GM12878 (cell line): ENCODE results near the gene SLC6A1. TPM values are rescaled to one million over a fixed set of nuclear protein-coding genes. Genes with fewer than 3 reads are reported as not detected.

Source experiments
- BMI1 ChIP-seq: fragments of 450-650 bp; IDR thresholded peaks from 2 replicates; pipeline ENCODE4 v1.6.1; 2016; ENCODE audit warnings: mild to moderate bottlenecking, moderate library complexity, borderline replicate concordance
- CUX1 ChIP-seq: IDR thresholded peaks from 2 replicates; pipeline ENCODE4 v1.6.1; 2012; ENCODE audit warnings: improper control_type of control experiment, low read depth, low read length; ENCODE audit not compliant: insufficient replicate concordance
- DPF2 ChIP-seq: fragments of 450-650 bp; IDR thresholded peaks from 2 replicates; pipeline ENCODE4 v1.6.1; 2017; ENCODE audit warnings: mild to moderate bottlenecking
- FOS ChIP-seq: IDR thresholded peaks from 3 replicates; pipeline ENCODE4 v1.6.1; 2011; ENCODE audit warnings: borderline replicate concordance; ENCODE audit not compliant: insufficient read length; ENCODE audit errors: extremely low read depth
- FOXM1 ChIP-seq: IDR thresholded peaks from 2 replicates; pipeline ENCODE4 v1.6.1; 2012; ENCODE audit warnings: low read depth, mild to moderate bottlenecking, inconsistent platforms, low read length, moderate library complexity
- IKZF2 ChIP-seq, 2 experiments: fragments of 450-650 bp; IDR thresholded peaks; 2 replicates each; pipeline ENCODE4 v1.6.1; 2017; ENCODE audit warnings: mild to moderate bottlenecking in 2 of 2, moderate library complexity in 2 of 2
- IRF3 ChIP-seq: fragments of 450-650 bp; IDR thresholded peaks from 2 replicates; pipeline ENCODE4 v1.6.1; 2014; ENCODE audit warnings: mild to moderate bottlenecking
- MYB ChIP-seq: fragments of 150-350 bp; IDR thresholded peaks from 2 replicates; pipeline ENCODE4 v1.6.1; 2014; ENCODE audit warnings: mild to moderate bottlenecking, low read depth, low read length, borderline replicate concordance
- MYC ChIP-seq: IDR thresholded peaks from 2 replicates; pipeline ENCODE4 v1.6.1; 2011; ENCODE audit warnings: mild to moderate bottlenecking, low read length, moderate library complexity, inconsistent platforms; ENCODE audit not compliant: insufficient read depth, insufficient replicate concordance, insufficient read length, severe bottlenecking
- RCOR1 ChIP-seq: conservative IDR thresholded peaks from 2 replicates; pipeline ENCODE4 v1.6.1; 2012; ENCODE audit warnings: low read depth, low read length, improper control_type of control experiment
- RELA ChIP-seq: fragments of 450-650 bp; IDR thresholded peaks from 2 replicates; pipeline ENCODE4 v1.8.0; 2014; ENCODE audit warnings: borderline replicate concordance; ENCODE audit not compliant: partially characterized antibody
- SKIL ChIP-seq: fragments of 450-650 bp; IDR thresholded peaks from 2 replicates; pipeline ENCODE4 v1.6.1; 2017; ENCODE audit warnings: mild to moderate bottlenecking, low read depth, inconsistent platforms; ENCODE audit not compliant: poor library complexity, severe bottlenecking
- SMAD1 ChIP-seq: fragments of 450-650 bp; IDR thresholded peaks from 2 replicates; pipeline ENCODE4 v1.6.1; 2018; ENCODE audit warnings: mild to moderate bottlenecking, low read depth; ENCODE audit not compliant: partially characterized antibody
- STAT3 ChIP-seq: IDR thresholded peaks from 2 replicates; pipeline ENCODE4 v1.6.1; 2011; ENCODE audit warnings: low read depth, low read length, improper control_type of control experiment
- ZNF207 ChIP-seq: fragments of 450-650 bp; IDR thresholded peaks from 2 replicates; pipeline ENCODE4 v1.6.1; 2014; ENCODE audit warnings: antibody characterized with exemption, mild to moderate bottlenecking, borderline replicate concordance
- ZNF622 ChIP-seq: fragments of 450-650 bp; IDR thresholded peaks from 2 replicates; pipeline ENCODE4 v1.6.1; 2017; ENCODE audit warnings: mild to moderate bottlenecking, inconsistent platforms
- polyA plus RNA-seq, 11 experiments: library from polyadenylated mRNA; depleted of rRNA in 4 of 11; unstranded in 6 of 11; stranded (reverse) in 5 of 11; fragments of >200 nt; fragmentation: Nextera tagmentation in 4 of 11; fragmentation: Illumina TruSeq in 1 of 11; extraction: Ambion mirVana in 4 of 11; extraction: Trizol in 1 of 11; gene quantifications; 1 replicate in 1 of 11; 2 replicates in 10 of 11; pipeline versions ENCODE4 v1.2.1 to v1.2.3, GENCODE V29; 2011 to 2016; ENCODE audit warnings: inconsistent platforms in 2 of 11, missing spikeins in 2 of 11, low read depth in 1 of 11
- total RNA-seq, 4 experiments: library from RNA; depleted of rRNA in 3 of 4; stranded (reverse); fragments of >200 nt in 3 of 4; fragmentation: Illumina TruSeq in 1 of 4; extraction: Trizol in 1 of 4; gene quantifications; 2 replicates each; pipeline versions ENCODE4 v1.2.1 to v1.2.3, GENCODE V29; 2013 to 2021

The SLC6A1 gene
- total and polyA plus RNA-seq, 10 of the 15 experiments (the other 5 are each of a cell fraction or from before 2014, with no cell fraction given): not detected

GRCh38 chr3:11053926-11054503, 61.5 kb downstream of the SLC6A1 start (continued):
- TF ChIP-seq MYB: no peak
- no peak for TF ChIP-seq DPF2
- no peak for TF ChIP-seq SMAD1
- TF ChIP-seq FOXM1: no peak
- no peak for TF ChIP-seq ZNF207
- no peak for TF ChIP-seq STAT3
- TF ChIP-seq CUX1: no peak
- TF ChIP-seq ZNF622: no peak
- TF ChIP-seq IRF3: no peak
- no peak for TF ChIP-seq SKIL
- no peak for TF ChIP-seq RCOR1
- no peak for TF ChIP-seq RELA
- no peak for TF ChIP-seq IKZF2 (IDR thresholded peaks at IDR 0.05)
- no peak for TF ChIP-seq BMI1
- TF ChIP-seq MYC: no peak
- no peak for TF ChIP-seq FOS
